IMR-90 (cell line): ENCODE data around the gene CFAP73. TPM values are rescaled to one million over a fixed set of nuclear protein-coding genes. Genes with fewer than 3 reads are reported as not detected.
A peak's percentile ranks its signal among the peaks of the same experiment; 100 is the strongest.

Experiments used
- ATAC-seq: fragments of 200-7000 bp; cut with Tn5 transposase; 2 replicates; pipeline ENCODE4 v1.9.1; 2020; ENCODE audit warnings: low read depth, mild to moderate bottlenecking, moderate library complexity
- BruUV-seq: library from RNA; stranded (reverse); fragments of 400-500 nt; replicated peaks from 2 replicates; lab custom pipeline; 2021; lab: Mats Ljungman, UMichigan
- CTCF ChIA-PET: fragments of 300-600 bp; formaldehyde crosslinking; extraction: SDS; loops from one replicate; lab custom pipeline; 2021; ENCODE audit warnings: antibody characterized with exemption; lab: Yijun Ruan, JAX
- POLR2A ChIA-PET: fragments of 300-600 bp; sonication (Branson Sonifier 250); formaldehyde crosslinking; loops from one replicate; lab custom pipeline; 2022; ENCODE audit warnings: antibody characterized with exemption; ENCODE audit not compliant: unreplicated experiment; lab: Charles Lee
- DNase-seq: peaks from one replicate; pipeline ENCODE4 v3.0.0; 2013
- H2AFZ ChIP-seq: replicated peaks from 2 replicates; pipeline ENCODE3; 2013; ENCODE audit warnings: low read length, mild to moderate bottlenecking; ENCODE audit not compliant: poor library complexity
- H2AK5ac ChIP-seq: 2 replicates; pipeline ENCODE4 v1.6.1; 2013; ENCODE audit warnings: low read depth, low read length, inconsistent platforms
- H2AK9ac ChIP-seq: replicated peaks from 2 replicates; pipeline ENCODE3; 2013; ENCODE audit warnings: mild to moderate bottlenecking, low read depth, low read length, moderate library complexity; ENCODE audit not compliant: poor library complexity
- H2BK120ac ChIP-seq: 2 replicates; pipeline ENCODE4 v1.6.1; 2013; ENCODE audit warnings: low read depth, low read length, inconsistent platforms
- H2BK15ac ChIP-seq: 3 replicates; pipeline ENCODE4 v1.6.1; 2013; ENCODE audit warnings: low read depth, low read length, inconsistent platforms
- H2BK20ac ChIP-seq: 2 replicates; pipeline ENCODE4 v1.6.1; 2013; ENCODE audit warnings: low read depth, mild to moderate bottlenecking, inconsistent platforms, low read length, moderate library complexity
- H2BK5ac ChIP-seq: 2 replicates; pipeline ENCODE4 v1.6.1; 2013; ENCODE audit warnings: mild to moderate bottlenecking, low read depth, low read length, inconsistent platforms; ENCODE audit not compliant: poor library complexity, severe bottlenecking
- H3K14ac ChIP-seq: replicated peaks from 2 replicates; pipeline ENCODE4 v1.6.1; 2013; ENCODE audit warnings: low read depth, low read length, inconsistent platforms
- H3K18ac ChIP-seq: 2 replicates; pipeline ENCODE4 v1.6.1; 2013; ENCODE audit warnings: low read depth, low read length, control low read depth
- H3K23ac ChIP-seq: 2 replicates; pipeline ENCODE4 v1.6.1; 2013; ENCODE audit warnings: low read depth, low read length, inconsistent platforms
- H3K27ac ChIP-seq: 2 replicates; pipeline ENCODE4 v1.5.1; 2013; ENCODE audit warnings: mild to moderate bottlenecking, control low read depth, low read length; ENCODE audit not compliant: insufficient read depth
- H3K27me3 ChIP-seq: 2 replicates; pipeline ENCODE4 v1.6.1; 2013; ENCODE audit warnings: low read length; ENCODE audit not compliant: control insufficient read depth, insufficient read depth
- H3K36me3 ChIP-seq: 2 replicates; pipeline ENCODE4 v1.6.1; 2013; ENCODE audit warnings: low read length, mixed read lengths; ENCODE audit not compliant: control insufficient read depth, insufficient read depth
- H3K4ac ChIP-seq: 2 replicates; pipeline ENCODE4 v1.6.1; 2013; ENCODE audit warnings: low read depth, low read length, inconsistent platforms
- H3K4me1 ChIP-seq: 2 replicates; pipeline ENCODE4 v1.6.1; 2013; ENCODE audit warnings: low read length, mixed read lengths; ENCODE audit not compliant: control insufficient read depth, insufficient read depth
- H3K4me2 ChIP-seq: 2 replicates; pipeline ENCODE4 v1.6.1; 2013; ENCODE audit warnings: low read depth, mild to moderate bottlenecking, control low read depth, low read length, moderate library complexity
- H3K4me3 ChIP-seq: 2 replicates; pipeline ENCODE4 v1.5.1; 2013; ENCODE audit warnings: low read depth, mild to moderate bottlenecking, control low read depth, low read length, moderate library complexity; ENCODE audit not compliant: insufficient read depth
- H3K56ac ChIP-seq: 2 replicates; pipeline ENCODE4 v1.6.1; 2013; ENCODE audit warnings: low read length, inconsistent platforms; ENCODE audit not compliant: insufficient read depth; ENCODE audit errors: extremely low read depth
- H3K79me1 ChIP-seq, 2 experiments: 2 replicates each; pipeline ENCODE4 v1.6.1; 2013; ENCODE audit warnings: low read length in 2 of 2, inconsistent platforms in 1 of 2, low read depth in 1 of 2
- H3K9ac ChIP-seq: 2 replicates; pipeline ENCODE4 v1.6.1; 2013; ENCODE audit warnings: low read depth, low read length, control low read depth
- H3K9me1 ChIP-seq: 2 replicates; pipeline ENCODE4 v1.6.1; 2013; ENCODE audit warnings: low read length, inconsistent platforms; ENCODE audit not compliant: insufficient read depth
- H3K9me3 ChIP-seq: 2 replicates; pipeline ENCODE4 v1.6.1; 2013; ENCODE audit warnings: low read length; ENCODE audit not compliant: control insufficient read depth, insufficient read depth
- H4K20me1 ChIP-seq: 2 replicates; pipeline ENCODE4 v1.6.1; 2013; ENCODE audit warnings: low read length, inconsistent platforms; ENCODE audit not compliant: insufficient read depth
- H4K5ac ChIP-seq: 2 replicates; pipeline ENCODE4 v1.6.1; 2013; ENCODE audit warnings: mild to moderate bottlenecking, low read depth, low read length, control low read depth
- H4K8ac ChIP-seq, 2 experiments: 2 replicates each; pipeline ENCODE4 v1.6.1; 2013; ENCODE audit warnings: low read depth in 2 of 2, low read length in 2 of 2, control low read depth in 1 of 2, inconsistent platforms in 1 of 2
- H4K91ac ChIP-seq: 2 replicates; pipeline ENCODE4 v1.6.1; 2013; ENCODE audit warnings: low read depth, low read length, inconsistent platforms; ENCODE audit not compliant: insufficient read depth
- CHD1 ChIP-seq: IDR thresholded peaks from 2 replicates; pipeline ENCODE4 v1.6.1; 2012; ENCODE audit warnings: low read depth, low read length, improper control_type of control experiment
- MAFK ChIP-seq: IDR thresholded peaks from 2 replicates; pipeline ENCODE4 v1.6.1; 2012; ENCODE audit warnings: low read depth, low read length, improper control_type of control experiment
- MAZ ChIP-seq: IDR thresholded peaks from 2 replicates; pipeline ENCODE4 v1.6.1; 2012; ENCODE audit warnings: low read depth, mild to moderate bottlenecking, low read length, improper control_type of control experiment, moderate library complexity, borderline replicate concordance
- MXI1 ChIP-seq: IDR thresholded peaks from 2 replicates; pipeline ENCODE4 v1.6.1; 2012; ENCODE audit warnings: low read depth, mild to moderate bottlenecking, low read length, moderate library complexity, borderline replicate concordance
- NFE2L2 ChIP-seq: fragments of 150-350 bp; IDR thresholded peaks from 2 replicates; pipeline ENCODE4 v1.6.1; 2016; ENCODE audit warnings: low read depth, mild to moderate bottlenecking, low read length
- POLR2A ChIP-seq: IDR thresholded peaks from 2 replicates; pipeline ENCODE4 v1.6.1; 2012; ENCODE audit warnings: mild to moderate bottlenecking, low read depth, low read length
- RFX5 ChIP-seq: IDR thresholded peaks from 2 replicates; pipeline ENCODE4 v1.8.0; 2012; ENCODE audit warnings: low read depth, mild to moderate bottlenecking, low read length, moderate library complexity
- SMC3 ChIP-seq: fragments of 150-350 bp; IDR thresholded peaks from 2 replicates; pipeline ENCODE4 v1.6.1; 2016; ENCODE audit warnings: low read depth, mild to moderate bottlenecking, antibody characterized with exemption, low read length, moderate library complexity
- USF2 ChIP-seq: fragments of 150-350 bp; IDR thresholded peaks from 2 replicates; pipeline ENCODE4 v1.6.1; 2017; ENCODE audit warnings: mild to moderate bottlenecking, antibody characterized with exemption, low read length, low read depth
- WGBS, 2 experiments: methylation state at CpG; one replicate each; pipeline versions ENCODE4 v1.1.5 to v1.1.7; 2013; ENCODE audit warnings: missing lambda C conversion rate in 2 of 2; ENCODE audit not compliant: insufficient read length in 1 of 2; ENCODE audit errors: extremely low coverage in 2 of 2; 5-methylcytosine and 5-hydroxymethylcytosine counted together
- dilution Hi-C: fragments of 300-500 bp; cut with HindIII; formaldehyde crosslinking; loops from one replicate; pipeline ENCODE4 v1.14.3; 2018; ENCODE audit warnings: low sequenced_read_pairs; ENCODE audit not compliant: unreplicated experiment
- in situ Hi-C: fragments of 300-500 bp; cut with MboI; formaldehyde crosslinking; loops from 3 replicates; pipeline ENCODE4 v1.14.3; 2019; ENCODE audit warnings: low sequenced_read_pairs, inconsistent platforms, mixed read lengths
- intact Hi-C: fragments of 100-400 bp; cut with micrococcal nuclease; formaldehyde crosslinking; loops from 2 replicates; pipeline ENCODE4 v1.10.0; 2022
- polyA plus RNA-seq, 3 experiments: library from polyadenylated mRNA; depleted of rRNA; stranded (reverse); fragments of >200 nt; gene quantifications; 2 replicates each; pipeline ENCODE4 v1.2.3, GENCODE V29; 2012; ENCODE audit warnings: low replicate concordance in 1 of 3
- total RNA-seq: library from RNA; depleted of rRNA; stranded (reverse); fragments of >200 nt; gene quantifications from 2 replicates; pipeline ENCODE4 v1.2.3, GENCODE V29; 2012

Gene CFAP73
- total and polyA plus RNA-seq, 2 of the 4 experiments (the other 2 are of a cell fraction), result not detected

GRCh38 chr12:113196582-113196981 lies 47.1 kb downstream of the CFAP73 start:
- Histone ChIP-seq H3K14ac (no peak overlapping the region), H4K20me1 (no peaks in the 10 kb centered on the region), H3K9me1 (peaks cover 5% of the 10 kb centered on the region; the same call in 1 of the 2 replicates), H3K9me3 (no peaks in the 10 kb centered on the region), H4K8ac (peak overlapping the region in 1 of 2 experiments; percentile 69; a peak in 1 of 4 replicates), H2AK5ac (peak overlapping the region; percentile 74; the same call in 1 of the 2 replicates), H3K56ac (no peak overlapping the region), H3K4ac (peak overlapping the region; percentile 55), H3K9ac (no peak overlapping the region), H2BK120ac (peak overlapping the region; percentile 58; the same call in 1 of the 2 replicates), H2BK20ac (0 out of 2 replicates have a peak overlapping the region, but pooled peaks have one; percentile 47), H4K5ac (no peak overlapping the region), H3K4me3 (no peak overlapping the region), H3K27me3 (no peaks in the 10 kb centered on the region), H2AK9ac (peak overlapping the region; percentile 80), H3K23ac (no peak overlapping the region), H3K4me2 (no peak overlapping the region), H2AFZ (peak overlapping the region; percentile 59), H3K4me1 (peaks cover 9% of the 10 kb centered on the region), H3K36me3 (peaks cover 4% of the 10 kb centered on the region), H3K27ac (no peak overlapping the region), H3K79me1 (peaks cover 2 to 12% of the 10 kb centered on the region in 2 experiments; a peak in 1 of 4 replicates), H4K91ac (no peak overlapping the region), H2BK15ac (peak overlapping the region; percentile 65; the same call in 2 of the 3 replicates), H2BK5ac (no peak overlapping the region), H3K18ac (no peak overlapping the region)
- DNase-seq, result no peak
- TF ChIP-seq MXI1 (no peak), RFX5 (no peak), USF2 (no peak), MAFK (no peak), SMC3 (no peak), NFE2L2 (no peak), MAZ (no peak), CHD1 (no peak), POLR2A (no peak)
- dilution Hi-C loops, result no loop called here
- ChIA-PET POLR2A (no interaction called here), CTCF (no interaction called here)
- WGBS, 2 experiments, result no CpG with 5 or more reads among the region's 7 CpGs
- ATAC-seq, result no peak
- intact Hi-C loops, result loop anchor here (2.0 to 10.0 kb wide), 4 partner anchors 18 to 716 kb away; partner anchors contain the start of gene PLBD2
- in situ Hi-C loops, result loop anchor here (5.0 to 25.0 kb wide), 2 partner anchors 231 to 1216 kb away; partner anchors contain the start of gene TBX5
- BruUV-seq, result no TSS peak
